H54 (cell line): ENCODE data around the gene MAD1L1.
"Not testable (repeated sequence)": the region's sequence is repeated elsewhere in the genome, so short reads cannot be mapped to it uniquely, and the experiment has no call there.

ENCODE experiments used
- DNase-seq: peaks from one replicate; pipeline ENCODE4 v3.0.0; 2011; ENCODE audit warnings: low spot score, mixed read lengths; ENCODE audit not compliant: insufficient read length
- FAIRE-seq: peaks from 3 replicates; lab custom pipeline; 2011; peaks lifted over from hg19 to GRCh38; lab: Jason Lieb, UNC
- POLR2A ChIP-seq: IDR thresholded peaks from 2 replicates; pipeline ENCODE4 v1.6.1; 2011; ENCODE audit warnings: low read depth, mild to moderate bottlenecking, low read length

MAD1L1 gene

GRCh38 chr7:2072042-2072441 is 160.7 kb downstream of the MAD1L1 start:
- FAIRE-seq (no peak), DNase-seq (no peak)
- TF ChIP-seq POLR2A: no peak

- no peak for DNase-seq
- TF ChIP-seq POLR2A: no peak
- FAIRE-seq: no peak
Observed at GRCh38 chr7:2071133-2071832, 161.5 kb downstream of the MAD1L1 start.

GRCh38 chr7:2070151-2070763 is 162.5 kb downstream of the MAD1L1 start:
- no peak for DNase-seq
- TF ChIP-seq POLR2A: no peak
- no peak for FAIRE-seq

- no peak for FAIRE-seq
- no peak for DNase-seq
- no peak for TF ChIP-seq POLR2A
Observed at GRCh38 chr7:2069472-2069860, 163.3 kb downstream of the MAD1L1 start.

- DNase-seq (no peak), FAIRE-seq (no peak)
- TF ChIP-seq POLR2A: no peak
Observed at GRCh38 chr7:2068693-2069471, 163.9 kb downstream of the MAD1L1 start.

- no peak for FAIRE-seq
- TF ChIP-seq POLR2A: no peak
- no peak for DNase-seq
Observed at GRCh38 chr7:2066251-2066919, 166.4 kb downstream of the MAD1L1 start.

GRCh38 chr7:2065528-2065927 is 167.2 kb downstream of the MAD1L1 start:
- FAIRE-seq (no peak), DNase-seq (no peak)
- no peak for TF ChIP-seq POLR2A

GRCh38 chr7:2063563-2064260 is 169.0 kb downstream of the MAD1L1 start:
- FAIRE-seq (no peak), DNase-seq (no peak)
- no peak for TF ChIP-seq POLR2A

- FAIRE-seq: no peak
- TF ChIP-seq POLR2A: no peak
- no peak for DNase-seq
Observed at GRCh38 chr7:2062648-2063047, 170.1 kb downstream of the MAD1L1 start.

GRCh38 chr7:2060701-2061100 is 172.0 kb downstream of the MAD1L1 start:
- no peak for DNase-seq
- no peak for TF ChIP-seq POLR2A
- no peak for FAIRE-seq

- DNase-seq (no peak), FAIRE-seq (no peak)
- no peak for TF ChIP-seq POLR2A
Observed at GRCh38 chr7:2059964-2060700, 172.6 kb downstream of the MAD1L1 start.

GRCh38 chr7:2058246-2058645 is 174.5 kb downstream of the MAD1L1 start:
- not testable (repeated sequence) for FAIRE-seq, DNase-seq

- DNase-seq (no peak), FAIRE-seq (no peak)
- no peak for TF ChIP-seq POLR2A
Observed at GRCh38 chr7:2055956-2056355, 176.8 kb downstream of the MAD1L1 start.
